Neuronal stem cell (in vitro differentiated cells): ENCODE results near the gene RTBDN.

Experiments used
- DNase-seq: peaks from one replicate; pipeline ENCODE4 v3.0.0-alpha.2; 2013; ENCODE audit warnings: low spot score
- H2AFZ ChIP-seq: one replicate; pipeline ENCODE4 v1.6.1; 2013; ENCODE audit warnings: mild to moderate bottlenecking, low read length, inconsistent platforms
- H2AK5ac ChIP-seq: 2 replicates; pipeline ENCODE4 v1.6.1; 2013; ENCODE audit warnings: low read depth, mild to moderate bottlenecking, inconsistent platforms, low read length, moderate library complexity, mixed read lengths
- H2BK120ac ChIP-seq: 2 replicates; pipeline ENCODE4 v1.6.1; 2013; ENCODE audit warnings: low read depth, mild to moderate bottlenecking, inconsistent platforms, low read length, moderate library complexity, mixed read lengths
- H2BK12ac ChIP-seq: one replicate; pipeline ENCODE4 v1.6.1; 2013; ENCODE audit warnings: low read length, inconsistent platforms
- H2BK15ac ChIP-seq: 2 replicates; pipeline ENCODE4 v1.6.1; 2013; ENCODE audit warnings: mild to moderate bottlenecking, low read length, inconsistent platforms, mixed read lengths
- H2BK5ac ChIP-seq: one replicate; pipeline ENCODE4 v1.6.1; 2013; ENCODE audit warnings: inconsistent platforms, mild to moderate bottlenecking, low read length, moderate library complexity
- H3K14ac ChIP-seq: one replicate; pipeline ENCODE4 v1.6.1; 2013; ENCODE audit warnings: low read length, inconsistent platforms
- H3K18ac ChIP-seq: 2 replicates; pipeline ENCODE4 v1.6.1; 2013; ENCODE audit warnings: low read length, inconsistent platforms
- H3K23ac ChIP-seq: 2 replicates; pipeline ENCODE4 v1.6.1; 2013; ENCODE audit warnings: low read depth, mild to moderate bottlenecking, mixed read lengths, low read length, inconsistent platforms; ENCODE audit not compliant: poor library complexity
- H3K27ac ChIP-seq: replicated peaks from 3 replicates; pipeline ENCODE4 v1.5.1; 2013; ENCODE audit warnings: low read length, inconsistent platforms
- H3K27me3 ChIP-seq, 3 experiments: 2 replicates each; pipeline ENCODE4 v1.6.1; 2013; ENCODE audit warnings: low read length in 3 of 3, mild to moderate bottlenecking in 2 of 3, inconsistent platforms in 1 of 3, low read depth in 1 of 3, mixed read lengths in 1 of 3, moderate library complexity in 1 of 3; ENCODE audit not compliant: control insufficient read depth in 3 of 3, insufficient read depth in 3 of 3
- H3K36me3 ChIP-seq, 2 donors: replicated peaks in 1 of 2; 2 replicates each; pipeline ENCODE4 v1.6.1; 2013; ENCODE audit warnings: low read length in 2 of 2; ENCODE audit not compliant: control insufficient read depth in 2 of 2, insufficient read depth in 2 of 2
- H3K4ac ChIP-seq: 2 replicates; pipeline ENCODE4 v1.6.1; 2013; ENCODE audit warnings: inconsistent platforms, mild to moderate bottlenecking, low read length, moderate library complexity
- H3K4me1 ChIP-seq, 2 donors: 1 replicate in 1 of 2; 2 replicates in 1 of 2; pipeline ENCODE4 v1.6.1; 2013; ENCODE audit warnings: low read length in 2 of 2, low read depth in 1 of 2; ENCODE audit not compliant: control insufficient read depth in 2 of 2, insufficient read depth in 1 of 2
- H3K4me2 ChIP-seq: one replicate; pipeline ENCODE4 v1.6.1; 2013; ENCODE audit warnings: mild to moderate bottlenecking, low read length, inconsistent platforms; ENCODE audit not compliant: insufficient read depth, poor library complexity, severe bottlenecking
- H3K4me3 ChIP-seq, 2 donors: 2 replicates each; pipeline ENCODE4 v1.5.1; 2013; ENCODE audit warnings: low read length in 2 of 2, mild to moderate bottlenecking in 2 of 2, inconsistent platforms in 1 of 2, moderate library complexity in 1 of 2
- H3K79me1 ChIP-seq: one replicate; pipeline ENCODE4 v1.6.1; 2013; ENCODE audit warnings: low read depth, mild to moderate bottlenecking, inconsistent platforms, low read length, moderate library complexity
- H3K9ac ChIP-seq: one replicate; pipeline ENCODE4 v1.6.1; 2013; ENCODE audit warnings: mild to moderate bottlenecking, low read depth, low read length, inconsistent platforms; ENCODE audit not compliant: poor library complexity
- H3K9me3 ChIP-seq, 2 donors: replicated peaks in 1 of 2; 2 replicates each; pipeline versions ENCODE3 to v1.6.1; 2013; ENCODE audit warnings: low read length in 2 of 2, mild to moderate bottlenecking in 2 of 2, inconsistent platforms in 1 of 2, low read depth in 1 of 2, mixed read lengths in 1 of 2, moderate library complexity in 1 of 2; ENCODE audit not compliant: control insufficient read depth in 2 of 2, insufficient read depth in 1 of 2
- H4K8ac ChIP-seq: one replicate; pipeline ENCODE4 v1.6.1; 2013; ENCODE audit warnings: low read depth, mild to moderate bottlenecking, inconsistent platforms, low read length, moderate library complexity
- H4K91ac ChIP-seq: one replicate; pipeline ENCODE4 v1.6.1; 2013; ENCODE audit warnings: low read length, low read depth, mild to moderate bottlenecking, inconsistent platforms; ENCODE audit not compliant: poor library complexity
- WGBS, 2 donors: extraction: QIAGEN DNeasy Blood & Tissue Kit; methylation state at CpG; one replicate each; pipeline ENCODE4 v1.1.7; 2013; ENCODE audit warnings: missing lambda C conversion rate in 2 of 2, mixed read lengths in 1 of 2; ENCODE audit not compliant: insufficient read length in 2 of 2, insufficient replicate concordance in 1 of 2; ENCODE audit errors: extremely low coverage in 2 of 2; 5-methylcytosine and 5-hydroxymethylcytosine counted together

Gene RTBDN

DNA sequence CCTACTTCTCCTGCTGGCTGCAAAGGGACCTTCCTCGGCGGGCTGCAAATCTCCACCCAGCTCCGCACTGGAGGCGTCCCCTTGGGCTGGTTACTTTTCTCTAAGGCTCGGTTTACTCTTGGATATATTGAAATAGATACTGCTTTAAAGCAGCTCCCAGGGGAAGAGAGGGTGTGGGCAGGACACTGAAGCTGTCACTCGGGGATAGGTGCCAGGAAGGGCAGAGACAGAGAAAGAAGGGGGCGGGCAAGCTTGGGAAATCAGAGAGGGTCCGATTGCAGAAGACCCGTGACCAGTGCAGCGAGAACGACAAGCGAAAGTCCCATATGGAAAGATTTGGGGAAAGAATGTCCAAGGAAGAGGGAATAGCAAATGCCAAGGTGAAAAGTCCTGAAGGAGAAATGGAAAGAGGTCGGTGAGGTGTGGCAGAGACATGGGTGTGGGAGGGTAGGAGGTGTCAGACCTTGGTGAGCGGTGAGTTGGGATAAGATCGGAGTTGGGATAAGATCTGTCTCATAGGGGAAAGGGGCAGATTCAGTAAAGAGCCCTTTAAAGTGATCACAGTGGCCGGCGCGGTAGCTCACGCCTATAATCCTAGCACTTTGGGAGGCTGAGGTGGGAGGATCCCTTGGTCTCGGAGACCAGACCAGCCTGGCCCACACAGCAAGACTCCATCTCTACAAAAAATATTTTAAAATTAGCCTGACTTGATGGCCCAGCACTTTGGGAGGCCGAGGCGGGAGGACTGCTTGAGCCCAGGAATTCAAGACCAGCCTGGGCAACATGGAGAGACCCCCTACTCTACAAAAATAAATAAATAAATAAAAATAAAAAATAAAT is 31.9 kb downstream of the RTBDN start:
- WGBS, 2 donors, result no CpG with 5 or more reads among the region's 22 CpGs
- Histone ChIP-seq H3K79me1 (peaks cover 18% of the 10 kb centered on the region), H2BK12ac (no peak overlapping the region), H3K4me3 (peak overlapping the region; percentile 86 to 96), H2AK5ac (no peak overlapping the region), H3K27ac (no peak overlapping the region), H4K91ac (no peak overlapping the region), H3K14ac (no peak overlapping the region), H3K9ac (peak overlapping the region; percentile 87), H3K4me2 (peak overlapping the region; percentile 84), H3K4me1 (peaks cover 14 to 17% of the 10 kb centered on the region in 2 donors), H3K18ac (peak overlapping the region; percentile 96), H2BK15ac (peak overlapping the region; percentile 99), H4K8ac (no peak overlapping the region), H3K4ac (no peak overlapping the region), H2AFZ (peak overlapping the region; percentile 98), H3K23ac (peak overlapping the region; percentile 98), H3K9me3 (no peaks in the 10 kb centered on the region), H3K27me3 (no peaks in the 10 kb centered on the region), H3K36me3 (peaks cover 15 to 28% of the 10 kb centered on the region in 2 donors), H2BK5ac (peak overlapping the region; percentile 94), H2BK120ac (peak overlapping the region; percentile 87)
- no peak for DNase-seq

DNA sequence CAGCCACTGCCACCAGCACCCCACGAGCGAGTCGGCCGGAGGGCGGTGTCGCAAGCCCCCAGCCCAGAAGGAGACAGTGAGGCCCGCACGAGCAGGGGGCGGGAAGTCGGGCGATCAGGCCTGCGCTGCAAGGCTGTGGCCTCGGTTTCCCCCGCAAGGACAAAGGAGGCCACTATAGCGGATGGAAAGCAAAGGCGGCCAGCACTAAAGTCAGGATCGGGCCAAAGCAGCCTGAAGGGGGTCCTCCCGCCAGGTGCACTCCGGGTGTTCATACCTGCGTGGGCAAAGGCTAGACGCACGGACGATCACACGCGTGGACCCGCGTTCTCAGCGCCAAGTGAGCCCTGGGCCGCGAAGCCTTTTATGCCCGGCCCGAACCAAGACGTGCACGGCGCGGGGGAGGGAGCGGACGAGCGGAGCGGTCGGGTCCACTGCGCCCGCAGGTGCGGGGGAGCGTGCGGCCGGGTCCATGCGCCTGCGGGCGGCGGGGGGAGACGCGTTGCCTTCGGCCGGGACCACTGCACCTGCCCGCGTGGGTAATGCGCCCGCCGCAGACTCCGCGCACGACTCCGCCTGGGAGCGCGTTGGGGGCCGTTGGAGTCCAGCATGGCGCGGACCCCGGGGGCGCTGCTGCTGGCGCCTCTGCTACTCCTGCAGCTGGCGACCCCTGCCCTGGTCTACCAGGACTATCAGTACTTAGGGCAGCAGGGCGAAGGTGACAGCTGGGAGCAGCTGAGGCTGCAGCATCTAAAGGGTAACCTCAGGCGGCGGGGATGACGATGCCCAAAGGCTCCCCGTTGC is 32.7 kb downstream of the RTBDN start, which contains the start of the genes PRDX2 and THSD8:
PRDX2 (minus strand) TSS at position 335 of the 801 bp plus-strand sequence. CDS start 539 bp downstream, outside the sequence.
THSD8 (plus strand) TSS at position 604 of the 801 bp plus-strand sequence; CDS start at position 607, 3 bp downstream.
- peak; percentile 80 for DNase-seq
- peak within 1 kb of the TSS; percentile 86 to 96 for H3K4me3 ChIP-seq
- peak within 1 kb of the TSS; percentile 99 for H2AK5ac ChIP-seq
- peak within 1 kb of the TSS; percentile 98 for H2AFZ ChIP-seq
- peaks cover 12 to 32% of the 10 kb centered on the region in 2 donors for H3K36me3 ChIP-seq
- peak within 1 kb of the TSS; percentile 81 for H2BK12ac ChIP-seq
- H2BK120ac ChIP-seq, result peak within 1 kb of the TSS; percentile 87
- H3K9ac ChIP-seq, result peak within 1 kb of the TSS; percentile 100
- peak within 1 kb of the TSS; percentile 98 for H3K23ac ChIP-seq
- peak within 1 kb of the TSS; percentile 84 for H3K4me2 ChIP-seq
- peak within 1 kb of the TSS; percentile 99 for H3K14ac ChIP-seq
- H3K27me3 ChIP-seq, result no peaks in the 10 kb centered on the region
- peaks cover 11% of the 10 kb centered on the region for H3K79me1 ChIP-seq
- peak within 1 kb of the TSS; percentile 99 for H2BK15ac ChIP-seq
- peak within 1 kb of the TSS; percentile 100 for H3K18ac ChIP-seq
- peaks cover 7 to 11% of the 10 kb centered on the region in 2 donors for H3K4me1 ChIP-seq
- no peaks in the 10 kb centered on the region for H3K9me3 ChIP-seq
- no peak within 1 kb of the TSS for H4K91ac ChIP-seq
- H3K4ac ChIP-seq, result peak within 1 kb of the TSS; percentile 87
- H3K27ac ChIP-seq, result peak within 1 kb of the TSS; percentile 30
- peak within 1 kb of the TSS; percentile 94 for H2BK5ac ChIP-seq
- WGBS, 2 donors, result no CpG with 5 or more reads among the region's 78 CpGs
- H4K8ac ChIP-seq, result peak within 1 kb of the TSS; percentile 87

DNA sequence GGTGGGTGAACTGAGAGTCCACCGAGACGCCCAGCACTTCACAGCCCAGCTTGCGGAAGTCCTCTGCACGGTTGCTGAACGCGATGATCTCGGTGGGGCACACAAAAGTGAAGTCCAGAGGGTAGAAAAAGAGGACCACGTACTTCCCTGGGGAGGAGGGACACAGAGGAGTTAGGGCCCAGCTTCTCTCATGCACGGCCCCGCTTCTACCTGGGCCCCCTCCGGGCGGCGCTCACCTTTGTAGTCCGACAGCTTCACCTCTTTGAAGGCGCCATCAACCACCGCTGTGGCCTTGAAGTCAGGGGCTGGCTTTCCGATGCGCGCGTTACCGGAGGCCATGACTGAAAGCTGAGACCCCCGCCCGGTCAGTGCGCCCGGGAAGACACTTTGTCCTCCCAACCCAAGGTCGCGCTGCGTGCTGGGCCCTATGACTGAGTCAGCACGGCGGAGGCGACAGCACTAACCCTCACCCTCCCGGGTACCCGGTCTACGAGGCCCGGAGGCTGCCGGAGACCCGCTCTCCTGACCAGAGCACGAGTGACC is 33.4 kb downstream of the RTBDN start:
- peak overlapping the region; percentile 99 for H2AK5ac ChIP-seq
- peak overlapping the region; percentile 100 for H3K9ac ChIP-seq
- H2BK15ac ChIP-seq, result peak overlapping the region; percentile 99
- peak overlapping the region; percentile 87 for H3K4ac ChIP-seq
- peak overlapping the region; percentile 99 for H3K14ac ChIP-seq
- peak overlapping the region; percentile 98 for H3K23ac ChIP-seq
- H3K9me3 ChIP-seq, result no peaks in the 10 kb centered on the region
- H3K27me3 ChIP-seq, result no peaks in the 10 kb centered on the region
- H3K4me1 ChIP-seq, result peaks cover 10 to 12% of the 10 kb centered on the region in 2 donors
- no CpG with 5 or more reads among the region's 38 CpGs for WGBS, 2 donors
- H4K8ac ChIP-seq, result no peak overlapping the region
- no peak overlapping the region for H2BK120ac ChIP-seq
- H2BK12ac ChIP-seq, result no peak overlapping the region
- H4K91ac ChIP-seq, result no peak overlapping the region
- DNase-seq, result no peak
- H3K4me3 ChIP-seq, result peak overlapping the region; percentile 86 to 96
- H3K79me1 ChIP-seq, result peaks cover 11% of the 10 kb centered on the region
- H3K4me2 ChIP-seq, result peak overlapping the region; percentile 84
- H3K36me3 ChIP-seq, result peaks cover 12 to 33% of the 10 kb centered on the region in 2 donors
- peak overlapping the region; percentile 98 for H2AFZ ChIP-seq
- peak overlapping the region; percentile 30 for H3K27ac ChIP-seq
- peak overlapping the region; percentile 94 for H2BK5ac ChIP-seq
- H3K18ac ChIP-seq, result peak overlapping the region; percentile 100
